Anterior cingulate cortex (tissue), 58 donors: Measurements from ENCODE around the gene FUCA2.
"Not testable (repeated sequence)": the region's sequence is repeated elsewhere in the genome, so short reads cannot be mapped to it uniquely, and the experiment has no call there.

Experiments
- DNase-seq, 58 donors: peaks; one replicate each; lab custom pipeline; 2025; lab: John Stamatoyannopoulos, UW

Gene FUCA2

GRCh38 chr6:143505537-143505936 is 6.0 kb downstream of the FUCA2 start:
- DNase-seq = no peak

- DNase-seq = no peak
Observed at GRCh38 chr6:143505111-143505510, 6.4 kb downstream of the FUCA2 start.

- no peak for DNase-seq
Observed at GRCh38 chr6:143504369-143504768, 7.2 kb downstream of the FUCA2 start.

- peak in 1 of 58 donors; percentile 3 for DNase-seq
Observed at GRCh38 chr6:143501851-143502250, 9.7 kb downstream of the FUCA2 start.

- DNase-seq = no peak
Observed at GRCh38 chr6:143498428-143498827, 13.1 kb downstream of the FUCA2 start.

- no peak for DNase-seq
Observed at GRCh38 chr6:143496974-143497373, 14.5 kb downstream of the FUCA2 start.

- DNase-seq = no peak
Observed at GRCh38 chr6:143490775-143491174, 20.7 kb downstream of the FUCA2 start.

GRCh38 chr6:143490244-143490643 is 21.3 kb downstream of the FUCA2 start:
- DNase-seq = no peak

GRCh38 chr6:143486752-143487151 is 24.8 kb downstream of the FUCA2 start:
- no peak for DNase-seq

- DNase-seq = no peak
Observed at GRCh38 chr6:143485967-143486366, 25.6 kb downstream of the FUCA2 start.

GRCh38 chr6:143482593-143482992 is 28.9 kb downstream of the FUCA2 start:
- no peak for DNase-seq

- DNase-seq = no peak
Observed at GRCh38 chr6:143478479-143479062, 32.9 kb downstream of the FUCA2 start.

- no peak for DNase-seq
Observed at GRCh38 chr6:143476545-143476944, 35.0 kb downstream of the FUCA2 start.

GRCh38 chr6:143471822-143472221 is 39.7 kb downstream of the FUCA2 start:
- no peak for DNase-seq

- not testable (repeated sequence) for DNase-seq
Observed at GRCh38 chr6:143468823-143469222, 42.7 kb downstream of the FUCA2 start.

GRCh38 chr6:143468026-143468425 is 43.5 kb downstream of the FUCA2 start:
- no peak for DNase-seq

GRCh38 chr6:143465546-143465945 is 46.0 kb downstream of the FUCA2 start:
- no peak for DNase-seq

GRCh38 chr6:143457563-143458359 is 53.8 kb downstream of the FUCA2 start:
- no peak for DNase-seq

- no peak for DNase-seq
Observed at GRCh38 chr6:143451531-143451930, 60.0 kb downstream of the FUCA2 start.

GRCh38 chr6:143450453-143451371 is 60.8 kb downstream of the FUCA2 start, which contains the start of the genes ADAT2 and PEX3:
TSS of gene ADAT2 (minus strand) at chr6:143450695. CDS start at chr6:143450658, 37 bp downstream.
TSS of gene PEX3 (plus strand) at chr6:143450805. CDS start at chr6:143451043, 238 bp downstream.
- DNase-seq = peak; percentile 61 to 96 (median 86)
